GM12878 (cell line): ENCODE measurements around the gene NEAT1. TPM values are rescaled to one million over a fixed set of nuclear protein-coding genes. Genes with fewer than 3 reads are reported as not detected.

Source experiments
- BACH1 ChIP-seq: fragments of 450-650 bp; IDR thresholded peaks from 2 replicates; pipeline ENCODE4 v1.6.1; 2017; ENCODE audit warnings: mild to moderate bottlenecking, borderline replicate concordance
- BCL3 ChIP-seq: IDR thresholded peaks from 2 replicates; pipeline ENCODE4 v1.6.1; 2011; ENCODE audit warnings: borderline replicate concordance, low read depth, mild to moderate bottlenecking, moderate library complexity, low read length; ENCODE audit not compliant: insufficient read depth, poor library complexity, severe bottlenecking
- FOS ChIP-seq: IDR thresholded peaks from 3 replicates; pipeline ENCODE4 v1.6.1; 2011; ENCODE audit warnings: borderline replicate concordance; ENCODE audit not compliant: insufficient read length; ENCODE audit errors: extremely low read depth
- JUNB ChIP-seq: IDR thresholded peaks from 2 replicates; pipeline ENCODE4 v1.6.1; 2016; ENCODE audit warnings: antibody characterized with exemption, mild to moderate bottlenecking
- PRDM15 ChIP-seq: fragments of 450-650 bp; formaldehyde crosslinking; IDR thresholded peaks from 2 replicates; pipeline ENCODE4 v1.4.0; 2020; ENCODE audit warnings: mild to moderate bottlenecking, moderate library complexity
- REST ChIP-seq: IDR thresholded peaks from 2 replicates; pipeline ENCODE4 v1.6.1; 2012; ENCODE audit warnings: mild to moderate bottlenecking, low read depth, low read length
- SKIL ChIP-seq: fragments of 450-650 bp; IDR thresholded peaks from 2 replicates; pipeline ENCODE4 v1.6.1; 2017; ENCODE audit warnings: mild to moderate bottlenecking, low read depth, inconsistent platforms; ENCODE audit not compliant: poor library complexity, severe bottlenecking
- SRF ChIP-seq, 2 experiments: IDR thresholded peaks; 2 replicates each; pipeline ENCODE4 v1.6.1; 2011; ENCODE audit warnings: low read depth in 2 of 2, low read length in 2 of 2, mild to moderate bottlenecking in 1 of 2, moderate library complexity in 1 of 2
- TCF3 ChIP-seq: IDR thresholded peaks from 2 replicates; pipeline ENCODE4 v1.6.1; 2012; ENCODE audit warnings: low read depth, mild to moderate bottlenecking, low read length, borderline replicate concordance; ENCODE audit not compliant: insufficient read depth
- ZNF207 ChIP-seq: fragments of 450-650 bp; IDR thresholded peaks from 2 replicates; pipeline ENCODE4 v1.6.1; 2014; ENCODE audit warnings: antibody characterized with exemption, mild to moderate bottlenecking, borderline replicate concordance
- polyA plus RNA-seq, 11 experiments: library from polyadenylated mRNA; depleted of rRNA in 4 of 11; unstranded in 6 of 11; stranded (reverse) in 5 of 11; fragments of >200 nt; fragmentation: Nextera tagmentation in 4 of 11; fragmentation: Illumina TruSeq in 1 of 11; extraction: Ambion mirVana in 4 of 11; extraction: Trizol in 1 of 11; gene quantifications; 1 replicate in 1 of 11; 2 replicates in 10 of 11; pipeline versions ENCODE4 v1.2.1 to v1.2.3, GENCODE V29; 2011 to 2016; ENCODE audit warnings: inconsistent platforms in 2 of 11, missing spikeins in 2 of 11, low read depth in 1 of 11
- total RNA-seq, 4 experiments: library from RNA; depleted of rRNA in 3 of 4; stranded (reverse); fragments of >200 nt in 3 of 4; fragmentation: Illumina TruSeq in 1 of 4; extraction: Trizol in 1 of 4; gene quantifications; 2 replicates each; pipeline versions ENCODE4 v1.2.1 to v1.2.3, GENCODE V29; 2013 to 2021

The NEAT1 gene
- total and polyA plus RNA-seq, 10 of the 15 experiments (the other 5 are each of a cell fraction or from before 2014, with no cell fraction given) = 13.6 to 328 (median 69.4) TPM

GRCh38 chr11:65382033-65382803, 40.4 kb upstream of the NEAT1 start, which contains the start of gene SLC25A45 (continued):
- TF ChIP-seq BCL3 = peak; percentile 75
- TF ChIP-seq ZNF207 = peak; percentile 85; the same call in 1 of the 2 replicates
- TF ChIP-seq TCF3 = 0 out of 2 replicates have a peak, but pooled peaks have one; percentile 54
- no peak for TF ChIP-seq SRF (IDR thresholded peaks at IDR 0.05; ENCODE audit: low read depth in 2 of 2, low read length in 2 of 2)
- no peak for TF ChIP-seq REST
- TF ChIP-seq JUNB = peak; percentile 65
- TF ChIP-seq BACH1 = peak; percentile 77
- no peak for TF ChIP-seq PRDM15 (CRISPR knock-in tag)
- TF ChIP-seq FOS = no peak
- TF ChIP-seq SKIL = no peak
